Neural progenitor cell (in vitro differentiated cells): ENCODE results near the gene MACROD2. TPM values are rescaled to one million over a fixed set of nuclear protein-coding genes. Genes with fewer than 3 reads are reported as not detected.

Experiments
- DNase-seq: peaks from one replicate; pipeline ENCODE4 v3.0.0-alpha.2; 2016; ENCODE audit warnings: low spot score
- H2AFZ ChIP-seq: fragments of 200-600 bp; sonication (generic); replicated peaks from 2 replicates; pipeline ENCODE4 v1.6.1; 2016; ENCODE audit warnings: antibody characterized with exemption
- H3F3A ChIP-seq: fragments of 200-600 bp; sonication (generic); 2 replicates; pipeline ENCODE4 v1.6.1; 2016; ENCODE audit warnings: antibody characterized with exemption, low read depth
- H3K27ac ChIP-seq: fragments of 200-600 bp; sonication (generic); 2 replicates; pipeline ENCODE4 v1.5.1; 2016; ENCODE audit warnings: mild to moderate bottlenecking
- H3K27me3 ChIP-seq: fragments of 200-600 bp; sonication (generic); 2 replicates; pipeline ENCODE4 v1.6.1; 2016; ENCODE audit warnings: mild to moderate bottlenecking, moderate library complexity
- H3K36me3 ChIP-seq: fragments of 200-600 bp; sonication (generic); 2 replicates; pipeline ENCODE4 v1.5.1; 2016
- H3K4me1 ChIP-seq: fragments of 200-600 bp; sonication (generic); 2 replicates; pipeline ENCODE4 v1.6.1; 2016; ENCODE audit warnings: mixed run types
- H3K4me2 ChIP-seq: fragments of 200-600 bp; sonication (generic); 2 replicates; pipeline ENCODE4 v1.6.1; 2016
- H3K4me3 ChIP-seq: fragments of 200-600 bp; sonication (generic); 2 replicates; pipeline ENCODE4 v1.5.1; 2016
- H3K79me2 ChIP-seq: fragments of 200-600 bp; sonication (generic); 2 replicates; pipeline ENCODE4 v1.6.1; 2016; ENCODE audit warnings: low read depth
- H3K9ac ChIP-seq: fragments of 200-600 bp; sonication (generic); 2 replicates; pipeline ENCODE4 v1.6.1; 2016
- H3K9me3 ChIP-seq: fragments of 200-600 bp; sonication (generic); 2 replicates; pipeline ENCODE4 v1.5.1; 2016; ENCODE audit warnings: low read depth
- H4K20me1 ChIP-seq: fragments of 200-600 bp; sonication (generic); 2 replicates; pipeline ENCODE4 v1.6.1; 2016; ENCODE audit warnings: low read depth
- H3K27ac Mint-ChIP-seq: 3 replicates; pipeline ENCODE4 v1.8.0; 2021; ENCODE audit warnings: mixed read lengths
- H3K27me3 Mint-ChIP-seq: 2 replicates; pipeline ENCODE4 v1.8.0; 2022; ENCODE audit warnings: low read depth, mild to moderate bottlenecking, inconsistent platforms, moderate library complexity, mixed read lengths; ENCODE audit not compliant: insufficient read depth
- H3K36me3 Mint-ChIP-seq: 3 replicates; pipeline ENCODE4 v1.8.0; 2021; ENCODE audit warnings: mixed read lengths
- H3K4me1 Mint-ChIP-seq: 3 replicates; pipeline ENCODE4 v1.8.0; 2021; ENCODE audit warnings: mixed read lengths
- H3K4me3 Mint-ChIP-seq: 3 replicates; pipeline ENCODE4 v1.8.0; 2021; ENCODE audit warnings: mild to moderate bottlenecking, moderate library complexity, mixed read lengths
- H3K9me3 Mint-ChIP-seq: 3 replicates; pipeline ENCODE4 v1.8.0; 2020; ENCODE audit warnings: mixed read lengths
- EZH2 ChIP-seq: fragments of 200-600 bp; sonication (generic); IDR thresholded peaks from 2 replicates; pipeline ENCODE4 v1.6.1; 2017; ENCODE audit warnings: antibody characterized with exemption, mild to moderate bottlenecking, moderate library complexity
- EZH2phosphoT487 ChIP-seq: fragments of 200-600 bp; sonication (generic); IDR thresholded peaks from 2 replicates; pipeline ENCODE4 v1.6.1; 2017; ENCODE audit warnings: antibody characterized with exemption
- total RNA-seq: library from RNA; depleted of rRNA; stranded (reverse); fragments of >200 nt; gene quantifications from 2 replicates; pipeline ENCODE4 v1.2.3, GENCODE V29; 2015; ENCODE audit warnings: low replicate concordance
- TF ChIP-seq, protein P1 (sequence below): fragments of 200-600 bp; sonication (generic); IDR thresholded peaks from 2 replicates; pipeline ENCODE4 v1.5.1; 2017; ENCODE audit warnings: antibody characterized with exemption, mild to moderate bottlenecking

The MACROD2 gene
- total RNA-seq, 1 donor from 2014 or later: 11.9 TPM

DNA sequence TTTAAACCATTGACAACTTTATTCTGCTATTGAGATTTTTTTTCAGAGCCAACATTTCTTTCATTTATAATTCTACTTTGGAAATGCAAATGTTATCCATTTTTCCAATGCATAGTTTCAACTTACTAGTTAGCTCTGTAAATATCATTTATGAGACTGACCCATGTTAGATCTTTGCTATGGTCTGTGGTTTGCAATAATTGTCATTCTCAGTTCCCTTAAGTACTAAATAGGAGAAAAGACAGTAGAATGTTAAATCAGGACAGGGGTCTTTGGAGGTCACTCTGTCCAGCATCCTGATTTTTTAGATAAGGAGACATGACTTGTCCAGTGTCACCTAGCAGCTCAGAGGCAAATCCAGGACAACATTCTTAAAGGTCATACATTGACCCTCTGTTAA is 864.3 kb downstream of the MACROD2 start:
- Mint-ChIP-seq H3K9me3 (peaks cover 5% of the 10 kb centered on the region), H3K36me3 (no peaks in the 10 kb centered on the region), H3K4me3 (no peak overlapping the region), H3K27ac (no peak overlapping the region), H3K27me3 (peaks cover 2% of the 10 kb centered on the region), H3K4me1 (peaks cover 31% of the 10 kb centered on the region)
- no peak for TF ChIP-seq EZH2phosphoT487
- TF ChIP-seq EZH2: no peak
- TF ChIP-seq, protein P1, sequence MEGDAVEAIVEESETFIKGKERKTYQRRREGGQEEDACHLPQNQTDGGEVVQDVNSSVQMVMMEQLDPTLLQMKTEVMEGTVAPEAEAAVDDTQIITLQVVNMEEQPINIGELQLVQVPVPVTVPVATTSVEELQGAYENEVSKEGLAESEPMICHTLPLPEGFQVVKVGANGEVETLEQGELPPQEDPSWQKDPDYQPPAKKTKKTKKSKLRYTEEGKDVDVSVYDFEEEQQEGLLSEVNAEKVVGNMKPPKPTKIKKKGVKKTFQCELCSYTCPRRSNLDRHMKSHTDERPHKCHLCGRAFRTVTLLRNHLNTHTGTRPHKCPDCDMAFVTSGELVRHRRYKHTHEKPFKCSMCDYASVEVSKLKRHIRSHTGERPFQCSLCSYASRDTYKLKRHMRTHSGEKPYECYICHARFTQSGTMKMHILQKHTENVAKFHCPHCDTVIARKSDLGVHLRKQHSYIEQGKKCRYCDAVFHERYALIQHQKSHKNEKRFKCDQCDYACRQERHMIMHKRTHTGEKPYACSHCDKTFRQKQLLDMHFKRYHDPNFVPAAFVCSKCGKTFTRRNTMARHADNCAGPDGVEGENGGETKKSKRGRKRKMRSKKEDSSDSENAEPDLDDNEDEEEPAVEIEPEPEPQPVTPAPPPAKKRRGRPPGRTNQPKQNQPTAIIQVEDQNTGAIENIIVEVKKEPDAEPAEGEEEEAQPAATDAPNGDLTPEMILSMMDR: no peak
- peaks cover 27% of the 10 kb centered on the region for H3K4me1 ChIP-seq
- DNase-seq: no peak
- H3K9me3 ChIP-seq: no peaks in the 10 kb centered on the region
- no peak overlapping the region for H2AFZ ChIP-seq
- no peak overlapping the region for H3K27ac ChIP-seq
- no peaks in the 10 kb centered on the region for H3K79me2 ChIP-seq
- no peaks in the 10 kb centered on the region for H3K27me3 ChIP-seq
- H4K20me1 ChIP-seq: no peaks in the 10 kb centered on the region
- H3K4me2 ChIP-seq: no peak overlapping the region
- peaks cover 29% of the 10 kb centered on the region for H3F3A ChIP-seq
- H3K9ac ChIP-seq: no peak overlapping the region
- H3K36me3 ChIP-seq: no peaks in the 10 kb centered on the region
- no peak overlapping the region for H3K4me3 ChIP-seq

DNA sequence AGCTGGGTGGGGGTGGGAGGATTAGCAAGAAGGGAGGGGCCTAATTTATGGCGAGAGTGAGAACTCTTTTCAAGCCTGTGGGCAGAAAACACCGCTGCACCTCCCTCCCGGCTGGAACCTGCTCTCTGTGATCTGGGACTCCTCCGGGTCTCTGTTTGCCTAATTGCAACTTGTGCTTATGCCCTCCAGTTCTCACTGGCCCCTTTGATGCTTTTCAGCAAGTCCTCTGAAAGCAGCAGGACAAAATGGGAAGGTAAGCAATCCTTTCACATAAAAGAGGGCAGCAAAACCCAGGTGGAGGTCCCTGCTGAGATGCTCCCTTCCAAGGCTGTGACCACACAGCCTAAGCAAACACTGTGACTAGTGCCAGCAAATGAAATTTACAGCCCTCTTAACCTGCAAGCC is 865.1 kb downstream of the MACROD2 start:
- Histone ChIP-seq H3K4me1 (peaks cover 27% of the 10 kb centered on the region), H4K20me1 (no peaks in the 10 kb centered on the region), H3K4me3 (no peak overlapping the region), H3K36me3 (no peaks in the 10 kb centered on the region), H3K27ac (peak overlapping the region; percentile 70), H3K79me2 (no peaks in the 10 kb centered on the region), H3K9ac (no peak overlapping the region), H3K9me3 (no peaks in the 10 kb centered on the region), H3F3A (peaks cover 29% of the 10 kb centered on the region), H3K4me2 (peak overlapping the region; percentile 54), H2AFZ (no peak overlapping the region), H3K27me3 (no peaks in the 10 kb centered on the region)
- Mint-ChIP-seq H3K4me1 (peaks cover 31% of the 10 kb centered on the region), H3K27me3 (peaks cover 2% of the 10 kb centered on the region), H3K27ac (no peak overlapping the region), H3K9me3 (peaks cover 5% of the 10 kb centered on the region), H3K4me3 (no peak overlapping the region), H3K36me3 (no peaks in the 10 kb centered on the region)
- TF ChIP-seq EZH2phosphoT487: no peak
- peak; percentile 76 for DNase-seq

DNA sequence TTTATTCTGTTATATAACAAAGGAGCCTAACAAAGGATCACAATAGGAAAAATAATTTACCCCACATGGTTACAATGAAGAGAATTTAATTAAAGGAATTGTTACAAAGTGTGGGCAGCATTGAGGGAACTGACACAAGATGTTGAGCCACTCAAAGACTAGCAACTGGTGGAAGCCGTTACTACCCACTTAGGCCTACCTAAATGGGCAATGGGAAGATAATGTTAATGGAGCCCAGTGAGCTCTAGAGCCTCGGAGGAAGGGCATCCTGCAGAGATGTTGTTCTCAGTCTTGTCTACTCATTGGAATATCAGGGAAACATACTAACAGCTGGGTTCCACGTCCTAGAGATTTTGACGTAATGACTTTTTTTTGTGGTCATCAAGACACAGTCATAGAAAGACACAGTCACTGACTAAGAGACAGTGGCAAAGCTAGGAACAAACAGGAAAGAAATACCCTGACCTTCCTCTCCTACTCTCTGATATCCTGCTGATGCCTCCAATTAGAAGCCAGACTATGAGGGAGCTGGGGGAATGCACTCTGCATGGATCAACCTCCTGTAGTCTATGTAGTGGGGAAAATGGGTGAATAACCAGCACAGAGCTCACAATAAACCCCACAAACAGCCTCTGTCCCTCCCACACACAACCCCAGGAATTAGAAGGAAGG is 865.8 kb downstream of the MACROD2 start:
- TF ChIP-seq, protein P1: no peak
- TF ChIP-seq EZH2: no peak
- no peak for TF ChIP-seq EZH2phosphoT487
- Mint-ChIP-seq H3K27me3 (peaks cover 2% of the 10 kb centered on the region), H3K4me3 (no peak overlapping the region), H3K36me3 (no peaks in the 10 kb centered on the region), H3K27ac (no peak overlapping the region), H3K9me3 (peaks cover 5% of the 10 kb centered on the region), H3K4me1 (peaks cover 31% of the 10 kb centered on the region)
- Histone ChIP-seq H3K9ac (no peak overlapping the region), H3K79me2 (no peaks in the 10 kb centered on the region), H3K4me2 (peak overlapping the region; percentile 54), H3K4me1 (peaks cover 27% of the 10 kb centered on the region), H3K9me3 (no peaks in the 10 kb centered on the region), H2AFZ (no peak overlapping the region), H3K27me3 (no peaks in the 10 kb centered on the region), H4K20me1 (no peaks in the 10 kb centered on the region), H3K4me3 (no peak overlapping the region), H3F3A (peaks cover 29% of the 10 kb centered on the region), H3K36me3 (no peaks in the 10 kb centered on the region), H3K27ac (no peak overlapping the region)
- DNase-seq: peak; percentile 11

DNA sequence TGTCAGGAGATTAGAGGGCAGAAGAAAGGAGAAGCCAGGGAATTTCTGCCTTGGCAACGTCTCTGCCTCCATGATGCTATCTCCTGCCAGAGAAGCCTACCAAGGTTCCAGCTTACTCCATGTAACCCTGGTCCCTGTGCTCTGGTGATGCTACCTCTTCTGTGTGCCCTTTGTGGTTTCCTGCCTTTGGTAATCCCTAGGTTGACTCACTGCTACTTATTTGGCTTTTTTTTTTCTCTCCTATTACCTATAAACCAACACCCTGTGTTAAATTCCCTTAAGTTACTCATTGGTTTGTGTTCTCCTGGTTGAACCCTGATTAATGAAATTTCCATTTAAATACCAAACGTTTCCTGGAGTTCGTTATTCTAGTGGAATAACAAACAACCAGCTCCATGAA is 869.9 kb downstream of the MACROD2 start:
- Mint-ChIP-seq H3K27ac (no peak overlapping the region), H3K4me1 (peaks cover 20% of the 10 kb centered on the region), H3K9me3 (peaks cover 2% of the 10 kb centered on the region), H3K36me3 (no peaks in the 10 kb centered on the region), H3K4me3 (no peak overlapping the region), H3K27me3 (no peaks in the 10 kb centered on the region)
- Histone ChIP-seq H3F3A (peaks cover 24% of the 10 kb centered on the region), H3K4me3 (no peak overlapping the region), H3K27me3 (no peaks in the 10 kb centered on the region), H3K36me3 (no peaks in the 10 kb centered on the region), H3K4me1 (peaks cover 20% of the 10 kb centered on the region), H3K27ac (no peak overlapping the region), H3K4me2 (no peak overlapping the region), H4K20me1 (no peaks in the 10 kb centered on the region), H3K9ac (no peak overlapping the region), H3K79me2 (no peaks in the 10 kb centered on the region), H3K9me3 (no peaks in the 10 kb centered on the region), H2AFZ (no peak overlapping the region)
- DNase-seq: no peak
- no peak for TF ChIP-seq EZH2
- TF ChIP-seq, protein P1: no peak
- no peak for TF ChIP-seq EZH2phosphoT487
